Glutamatergic neuron (in vitro differentiated cells): Measurements from ENCODE around the gene EXOC6B. TPM values are rescaled to one million over a fixed set of nuclear protein-coding genes. Genes with fewer than 3 reads are reported as not detected.

Experiments used
- DNase-seq: peaks from one replicate; pipeline ENCODE4 v3.0.0; 2022
- H3K27ac Mint-ChIP-seq: one replicate; pipeline ENCODE4 v1.8.0; 2020; ENCODE audit warnings: mild to moderate bottlenecking, mixed read lengths, inconsistent platforms; ENCODE audit not compliant: unreplicated experiment
- H3K27me3 Mint-ChIP-seq: one replicate; pipeline ENCODE4 v1.8.0; 2020; ENCODE audit warnings: mild to moderate bottlenecking, moderate library complexity, mixed read lengths, inconsistent platforms; ENCODE audit not compliant: unreplicated experiment
- H3K36me3 Mint-ChIP-seq: one replicate; pipeline ENCODE4 v1.8.0; 2020; ENCODE audit warnings: mild to moderate bottlenecking, mixed read lengths, inconsistent platforms; ENCODE audit not compliant: unreplicated experiment
- H3K4me1 Mint-ChIP-seq: one replicate; pipeline ENCODE4 v1.8.0; 2020; ENCODE audit warnings: mild to moderate bottlenecking, low read depth, mixed read lengths, inconsistent platforms; ENCODE audit not compliant: unreplicated experiment
- H3K4me3 Mint-ChIP-seq: one replicate; pipeline ENCODE4 v1.8.0; 2020; ENCODE audit warnings: mild to moderate bottlenecking, mixed read lengths, inconsistent platforms; ENCODE audit not compliant: unreplicated experiment
- H3K9me3 Mint-ChIP-seq: one replicate; pipeline ENCODE4 v1.8.0; 2020; ENCODE audit warnings: mild to moderate bottlenecking, moderate library complexity, mixed read lengths, inconsistent platforms; ENCODE audit not compliant: unreplicated experiment
- CTCF ChIP-seq: fragments of 200-600 bp; sonication (generic); IDR thresholded peaks from one replicate; pipeline ENCODE4 v1.5.0; 2021; ENCODE audit not compliant: partially characterized antibody, unreplicated experiment
- total RNA-seq: library from RNA; stranded (reverse); fragmentation: NEBNext Ultra II Directional; extraction: Animal tissue kit (Norgen Biotek cat#: 25700); gene quantifications from one replicate; pipeline ENCODE4 v1.2.1, GENCODE V29; 2021; ENCODE audit not compliant: unreplicated experiment

The EXOC6B gene
- total RNA-seq, 1 donor from 2014 or later, result 34.5 TPM

- Mint-ChIP-seq H3K9me3 (peaks cover 2% of the 10 kb centered on the region), H3K36me3 (no peaks in the 10 kb centered on the region), H3K4me1 (no peaks in the 10 kb centered on the region), H3K27me3 (no peaks in the 10 kb centered on the region), H3K27ac (no peak overlapping the region), H3K4me3 (no peak overlapping the region)
- no peak for TF ChIP-seq CTCF
- no peak for DNase-seq
Measured at GRCh38 chr2:72361042-72361441, 464.8 kb downstream of the EXOC6B start.

GRCh38 chr2:72350852-72351251 lies 475.0 kb downstream of the EXOC6B start:
- Mint-ChIP-seq H3K4me3 (no peak overlapping the region), H3K27me3 (no peaks in the 10 kb centered on the region), H3K9me3 (no peaks in the 10 kb centered on the region), H3K4me1 (no peaks in the 10 kb centered on the region), H3K27ac (no peak overlapping the region), H3K36me3 (no peaks in the 10 kb centered on the region)
- no peak for TF ChIP-seq CTCF
- no peak for DNase-seq

GRCh38 chr2:72349016-72349415 lies 476.8 kb downstream of the EXOC6B start:
- TF ChIP-seq CTCF, result no peak
- Mint-ChIP-seq H3K27ac (no peak overlapping the region), H3K4me3 (no peak overlapping the region), H3K9me3 (peaks cover 3% of the 10 kb centered on the region), H3K36me3 (peaks cover 9% of the 10 kb centered on the region), H3K27me3 (no peaks in the 10 kb centered on the region), H3K4me1 (no peaks in the 10 kb centered on the region)
- no peak for DNase-seq

GRCh38 chr2:72347081-72347480 lies 478.8 kb downstream of the EXOC6B start:
- H3K27me3 Mint-ChIP-seq, result no peaks in the 10 kb centered on the region
- H3K4me3 Mint-ChIP-seq, result no peak overlapping the region
- no peaks in the 10 kb centered on the region for H3K4me1 Mint-ChIP-seq
- H3K36me3 Mint-ChIP-seq, result peaks cover 13% of the 10 kb centered on the region
- TF ChIP-seq CTCF, result no peak
- no peak overlapping the region for H3K27ac Mint-ChIP-seq
- DNase-seq, result no peak
- H3K9me3 Mint-ChIP-seq, result peaks cover 5% of the 10 kb centered on the region

GRCh38 chr2:72341639-72342038 lies 484.2 kb downstream of the EXOC6B start:
- Mint-ChIP-seq H3K27me3 (no peaks in the 10 kb centered on the region), H3K36me3 (peaks cover 17% of the 10 kb centered on the region), H3K9me3 (peaks cover 6% of the 10 kb centered on the region), H3K4me3 (no peak overlapping the region), H3K27ac (no peak overlapping the region), H3K4me1 (peaks cover 3% of the 10 kb centered on the region)
- no peak for TF ChIP-seq CTCF
- DNase-seq, result no peak
